RWPE1 (cell line): Measurements from ENCODE around the gene DPH2.

Source experiments
- CTCF ChIA-PET: fragments of 350-600 bp; sonication (Branson Sonifier 250); formaldehyde crosslinking; extraction: SDS; loops from one replicate; lab custom pipeline; 2021; lab: Yijun Ruan, JAX
- POLR2A ChIA-PET: fragments of 400-600 bp; formaldehyde crosslinking; extraction: SDS; loops from one replicate; lab custom pipeline; 2020; ENCODE audit warnings: antibody characterized with exemption; ENCODE audit not compliant: low non-redundant PET; lab: Yijun Ruan, JAX
- DNase-seq: peaks from one replicate; pipeline ENCODE4 v3.0.0; 2012; ENCODE audit warnings: low spot score
- H3K27ac ChIP-seq: fragments of 450-650 bp; 2 replicates; pipeline ENCODE4 v1.5.1; 2017
- CTCF ChIP-seq: fragments of 450-650 bp; conservative IDR thresholded peaks from 2 replicates; pipeline ENCODE4 v1.5.1; 2017; ENCODE audit warnings: low read depth, mild to moderate bottlenecking

DPH2 gene

GRCh38 chr1:43980255-43981134 lies 10.7 kb downstream of the DPH2 start:
- TF ChIP-seq CTCF: no peak
- POLR2A ChIA-PET: interaction anchor here (0.6 kb wide), 1 partner anchor 9 kb away, joined by 3 read pairs; no protein-coding TSS in a partner anchor
- H3K27ac ChIP-seq: peak overlapping the region; percentile 94
- DNase-seq: peak; percentile 64
- CTCF ChIA-PET: interaction anchor here (1.0 kb wide), 1 partner anchor 10 kb away, joined by 3 read pairs; no protein-coding TSS in a partner anchor

- DNase-seq: peak; percentile 38
- CTCF ChIA-PET: no interaction called here
- H3K27ac ChIP-seq: peak overlapping the region; percentile 94
- POLR2A ChIA-PET: no interaction called here
- no peak for TF ChIP-seq CTCF
Measured at GRCh38 chr1:43981135-43981491, 11.3 kb downstream of the DPH2 start.

GRCh38 chr1:43981636-43982035 lies 11.8 kb downstream of the DPH2 start:
- POLR2A ChIA-PET: no interaction called here
- no peak for TF ChIP-seq CTCF

GRCh38 chr1:43982241-43982640 lies 12.4 kb downstream of the DPH2 start:
- DNase-seq: no peak
- POLR2A ChIA-PET: no interaction called here
- TF ChIP-seq CTCF: no peak
- H3K27ac ChIP-seq: peak overlapping the region; percentile 94
- CTCF ChIA-PET: no interaction called here

More at GRCh38 chr1:43981636-43982035, 11.8 kb downstream of the DPH2 start:
- CTCF ChIA-PET: no interaction called here
- no peak for DNase-seq
- peak overlapping the region; percentile 94 for H3K27ac ChIP-seq

GRCh38 chr1:43982808-43983207 lies 13.0 kb downstream of the DPH2 start:
- ChIA-PET CTCF (no interaction called here), POLR2A (no interaction called here)
- peak overlapping the region; percentile 94 for H3K27ac ChIP-seq
- DNase-seq: no peak
- no peak for TF ChIP-seq CTCF

- POLR2A ChIA-PET: no interaction called here
- H3K27ac ChIP-seq: peak overlapping the region; percentile 94
Measured at GRCh38 chr1:43983253-43983899, 13.6 kb downstream of the DPH2 start.

More at GRCh38 chr1:43983253-43983899, 13.6 kb downstream of the DPH2 start:
- TF ChIP-seq CTCF: no peak
- DNase-seq: no peak
- CTCF ChIA-PET: no interaction called here
